Panc1 (cell line): Measurements from ENCODE around the gene PHF5A. TPM values are rescaled to one million over a fixed set of nuclear protein-coding genes. Genes with fewer than 3 reads are reported as not detected.

Experiments
- ATAC-seq: fragments of 200-7000 bp; cut with Tn5 transposase; 2 replicates; pipeline ENCODE4 v1.9.1; 2020; ENCODE audit warnings: mild to moderate bottlenecking, moderate library complexity
- BruUV-seq: library from RNA; stranded (reverse); fragments of 400-500 nt; replicated peaks from 2 replicates; lab custom pipeline; 2021; lab: Mats Ljungman, UMichigan
- CTCF ChIA-PET: fragments of 300-600 bp; sonication (Branson Sonifier 250); formaldehyde crosslinking; loops from one replicate; lab custom pipeline; 2022; ENCODE audit warnings: antibody characterized with exemption; lab: Charles Lee
- POLR2A ChIA-PET: fragments of 300-600 bp; sonication (Branson Sonifier 250); formaldehyde crosslinking; loops from one replicate; lab custom pipeline; 2022; ENCODE audit warnings: antibody characterized with exemption; lab: Charles Lee
- DNase-seq: peaks from one replicate; pipeline ENCODE4 v3.0.0-alpha.2; 2010; ENCODE audit warnings: low read depth, low spot score
- H3K27ac ChIP-seq: 2 replicates; pipeline ENCODE4 v1.5.1; 2011; ENCODE audit warnings: mild to moderate bottlenecking, low read length, inconsistent platforms
- H3K27me3 ChIP-seq: fragments of 200-500 bp; sonication (Bioruptor generic); 2 replicates; pipeline ENCODE4 v1.6.0; 2014; ENCODE audit warnings: low read length, inconsistent platforms; ENCODE audit not compliant: control insufficient read depth, insufficient read depth
- H3K36me3 ChIP-seq: fragments of 200-500 bp; sonication (Bioruptor generic); 2 replicates; pipeline ENCODE4 v1.5.1; 2014; ENCODE audit warnings: inconsistent platforms, mild to moderate bottlenecking, low read length, moderate library complexity; ENCODE audit not compliant: control insufficient read depth, insufficient read depth
- H3K4me1 ChIP-seq: 2 replicates; pipeline ENCODE4 v1.5.1; 2011; ENCODE audit warnings: inconsistent platforms, mild to moderate bottlenecking, low read length, moderate library complexity; ENCODE audit not compliant: control insufficient read depth, insufficient read depth
- H3K4me3 ChIP-seq, 2 experiments: 2 replicates each; pipeline ENCODE4 v1.5.1; 2011 to 2012; ENCODE audit warnings: low read depth in 2 of 2, low read length in 2 of 2, mild to moderate bottlenecking in 2 of 2, inconsistent platforms in 1 of 2, moderate library complexity in 1 of 2
- H3K9me3 ChIP-seq: fragments of 200-500 bp; sonication (Bioruptor generic); 2 replicates; pipeline ENCODE4 v1.5.1; 2014; ENCODE audit warnings: low read depth, mild to moderate bottlenecking, inconsistent platforms, low read length, moderate library complexity; ENCODE audit not compliant: control insufficient read depth, insufficient read depth
- CTCF ChIP-seq: fragments of 450-650 bp; IDR thresholded peaks from 2 replicates; pipeline ENCODE4 v1.5.1; 2017; ENCODE audit warnings: mild to moderate bottlenecking
- POLR2AphosphoS5 ChIP-seq: IDR thresholded peaks from 2 replicates; pipeline ENCODE4 v1.6.1; 2012; ENCODE audit warnings: mild to moderate bottlenecking, low read depth, low read length, moderate library complexity
- REST ChIP-seq, 2 experiments: IDR thresholded peaks; 2 replicates each; pipeline ENCODE4 v1.6.1; 2011 to 2012; ENCODE audit warnings: low read depth in 2 of 2, control low read depth in 1 of 2, low read length in 1 of 2, mild to moderate bottlenecking in 1 of 2, moderate library complexity in 1 of 2; ENCODE audit not compliant: insufficient read depth in 1 of 2
- SIN3A ChIP-seq: IDR thresholded peaks from 2 replicates; pipeline ENCODE4 v1.6.1; 2012; ENCODE audit warnings: low read depth, mild to moderate bottlenecking, low read length, moderate library complexity, borderline replicate concordance; ENCODE audit not compliant: insufficient read depth
- TCF7L2 ChIP-seq: IDR thresholded peaks from 2 replicates; pipeline ENCODE4 v1.6.1; 2011; ENCODE audit warnings: mild to moderate bottlenecking, low read depth, low read length, inconsistent platforms
- in situ Hi-C: cut with HindIII; loops from 2 replicates; pipeline ENCODE4 v1.10.0; 2016; ENCODE audit warnings: low sequenced_read_pairs, low pct_unique_long_range_greater_than_20kb
- intact Hi-C: fragments of 100-400 bp; cut with micrococcal nuclease; formaldehyde crosslinking; loops from one replicate; pipeline ENCODE4 v1.10.0; 2022; ENCODE audit not compliant: unreplicated experiment
- total RNA-seq: library from RNA; stranded (reverse); gene quantifications from one replicate; pipeline ENCODE4 v1.2.1, GENCODE V29; 2021; ENCODE audit not compliant: unreplicated experiment

The PHF5A gene
- total RNA-seq, 1 experiment from 2014 or later = 34.9 TPM

GRCh38 chr22:41504816-41505215 is 36.3 kb upstream of the PHF5A start:
- no TSS peak for BruUV-seq
- ChIA-PET POLR2A (no interaction called here), CTCF (no interaction called here)
- Histone ChIP-seq H3K27ac (no peak overlapping the region), H3K36me3 (no peaks in the 10 kb centered on the region), H3K4me3 (no peak overlapping the region), H3K9me3 (no peaks in the 10 kb centered on the region), H3K27me3 (no peaks in the 10 kb centered on the region), H3K4me1 (no peaks in the 10 kb centered on the region)
- TF ChIP-seq POLR2AphosphoS5 (no peak), SIN3A (no peak), REST (IDR thresholded peaks at IDR 0.05; ENCODE audit: insufficient read depth in 1 of 2, low read depth in 2 of 2, low read length in 1 of 2) (no peak)
- in situ Hi-C loops = no loop called here
- intact Hi-C loops = no loop called here
- DNase-seq (no peak), ATAC-seq (no peak)

- Histone ChIP-seq H3K9me3 (no peaks in the 10 kb centered on the region), H3K27me3 (no peaks in the 10 kb centered on the region), H3K36me3 (no peaks in the 10 kb centered on the region), H3K27ac (no peak overlapping the region), H3K4me1 (no peaks in the 10 kb centered on the region), H3K4me3 (no peak overlapping the region)
- ChIA-PET CTCF (no interaction called here), POLR2A (no interaction called here)
- intact Hi-C loops (no loop called here), in situ Hi-C loops (no loop called here)
- no peak for TF ChIP-seq CTCF
- TF ChIP-seq REST (IDR thresholded peaks at IDR 0.05; ENCODE audit: insufficient read depth in 1 of 2, low read depth in 2 of 2, low read length in 1 of 2) = no peak
- no peak for TF ChIP-seq TCF7L2
- TF ChIP-seq SIN3A = no peak
- no peak for TF ChIP-seq POLR2AphosphoS5
- no TSS peak for BruUV-seq
- no peak for DNase-seq
- no peak for ATAC-seq
Measured at GRCh38 chr22:41504397-41504796, 35.9 kb upstream of the PHF5A start.
